Thoracic aorta (tissue), 2 donors: ENCODE results near the gene ADAMTS2. TPM values are rescaled to one million over a fixed set of nuclear protein-coding genes. Genes with fewer than 3 reads are reported as not detected.

Experiments used
- ATAC-seq: fragments of 150-250 bp; one replicate; pipeline ENCODE4 v1.8.0; 2017; ENCODE audit warnings: low read depth; ENCODE audit not compliant: insufficient number of reproducible peaks, low FRiP score
- DNase-seq: peaks from one replicate; pipeline ENCODE4 v3.0.0-alpha.2; 2020; ENCODE audit warnings: low spot score
- H3K27ac ChIP-seq, 2 donors: fragments of 200-600 bp; sonication (generic); 1 replicate in 1 of 2; 2 replicates in 1 of 2; pipeline ENCODE4 v1.5.1; 2016; ENCODE audit warnings: mild to moderate bottlenecking in 2 of 2, moderate library complexity in 2 of 2
- H3K27me3 ChIP-seq: fragments of 200-600 bp; sonication (generic); replicated peaks from 2 replicates; pipeline ENCODE4 v1.6.0; 2016; ENCODE audit warnings: mild to moderate bottlenecking; ENCODE audit not compliant: insufficient read depth
- H3K36me3 ChIP-seq: fragments of 200-600 bp; sonication (generic); one replicate; pipeline ENCODE4 v1.5.1; 2016
- H3K4me1 ChIP-seq, 2 donors: fragments of 200-600 bp; sonication (generic); 1 replicate in 1 of 2; 2 replicates in 1 of 2; pipeline versions ENCODE4 v1.5.1 to v1.6.0; 2016; ENCODE audit warnings: low read depth in 2 of 2, mild to moderate bottlenecking in 1 of 2; ENCODE audit not compliant: control insufficient read depth in 1 of 2
- H3K4me3 ChIP-seq: fragments of 200-600 bp; sonication (generic); 2 replicates; pipeline ENCODE4 v1.5.1; 2016; ENCODE audit warnings: mild to moderate bottlenecking
- H3K9me3 ChIP-seq: fragments of 200-600 bp; sonication (generic); 2 replicates; pipeline ENCODE4 v1.5.1; 2016
- CTCF ChIP-seq: fragments of 200-600 bp; sonication (generic); IDR thresholded peaks from one replicate; pipeline ENCODE4 v1.5.1; 2019; ENCODE audit warnings: antibody characterized with exemption
- total RNA-seq, 2 donors: library from RNA; depleted of rRNA; stranded (reverse); fragments of >200 nt; gene quantifications; one replicate each; pipeline versions ENCODE4 v1.1.0 to v1.2.3, GENCODE V29; 2016

The ADAMTS2 gene
- total RNA-seq, 2 donors from 2014 or later = 34.4 to 60.7 TPM

- Histone ChIP-seq H3K4me1 (no peaks in the 10 kb centered on the region), H3K4me3 (no peak overlapping the region), H3K9me3 (no peaks in the 10 kb centered on the region), H3K27ac (no peak overlapping the region), H3K36me3 (no peaks in the 10 kb centered on the region), H3K27me3 (no peaks in the 10 kb centered on the region)
- no peak for ATAC-seq
- no peak for DNase-seq
- TF ChIP-seq CTCF = no peak
Observed at GRCh38 chr5:179153921-179154345, 191.3 kb downstream of the ADAMTS2 start.

- ATAC-seq = no peak
- no peak for DNase-seq
- Histone ChIP-seq H3K4me1 (no peaks in the 10 kb centered on the region), H3K27ac (no peak overlapping the region), H3K9me3 (no peaks in the 10 kb centered on the region), H3K4me3 (no peak overlapping the region), H3K36me3 (no peaks in the 10 kb centered on the region), H3K27me3 (no peaks in the 10 kb centered on the region)
- TF ChIP-seq CTCF = no peak
Observed at GRCh38 chr5:179153341-179153901, 191.8 kb downstream of the ADAMTS2 start.

GRCh38 chr5:179152941-179153340 lies 192.3 kb downstream of the ADAMTS2 start:
- no peak for TF ChIP-seq CTCF
- H3K36me3 ChIP-seq = no peaks in the 10 kb centered on the region
- no peaks in the 10 kb centered on the region for H3K4me1 ChIP-seq
- no peaks in the 10 kb centered on the region for H3K9me3 ChIP-seq
- ATAC-seq (no peak), DNase-seq (no peak)
- no peaks in the 10 kb centered on the region for H3K27me3 ChIP-seq
- no peak overlapping the region for H3K27ac ChIP-seq
- no peak overlapping the region for H3K4me3 ChIP-seq

GRCh38 chr5:179152144-179152895 lies 192.9 kb downstream of the ADAMTS2 start:
- H3K4me1 ChIP-seq = no peaks in the 10 kb centered on the region
- ATAC-seq = no peak
- DNase-seq = no peak
- no peak for TF ChIP-seq CTCF
- H3K9me3 ChIP-seq = no peaks in the 10 kb centered on the region
- no peaks in the 10 kb centered on the region for H3K36me3 ChIP-seq
- no peak overlapping the region for H3K27ac ChIP-seq
- H3K27me3 ChIP-seq = no peaks in the 10 kb centered on the region
- H3K4me3 ChIP-seq = no peak overlapping the region

- DNase-seq = no peak
- no peak overlapping the region for H3K4me3 ChIP-seq
- H3K27ac ChIP-seq = no peak overlapping the region
- H3K36me3 ChIP-seq = no peaks in the 10 kb centered on the region
- no peak for TF ChIP-seq CTCF
- H3K27me3 ChIP-seq = no peaks in the 10 kb centered on the region
- H3K4me1 ChIP-seq = no peaks in the 10 kb centered on the region
- H3K9me3 ChIP-seq = no peaks in the 10 kb centered on the region
- no peak for ATAC-seq
Observed at GRCh38 chr5:179151286-179152118, 193.8 kb downstream of the ADAMTS2 start.
